ENCODE results near the gene CRY2. TPM values are rescaled to one million over a fixed set of nuclear protein-coding genes. Genes with fewer than 3 reads are reported as not detected.

CRY2 gene
- total RNA-seq, 2 experiments from 2014 or later, result 25.6 to 26.3 TPM

GRCh38 chr11:45843158-45843924, 3.9 kb upstream of the CRY2 start:
- POLR2A ChIA-PET, result no interaction called here

GRCh38 chr11:45844822-45845578, 2.3 kb upstream of the CRY2 start:
- POLR2A ChIA-PET, result interaction anchor here (0.6 kb wide), 1 partner anchor 10 kb away, joined by 4 read pairs; no protein-coding TSS in a partner anchor
- no peak overlapping the region for H3K27ac Mint-ChIP-seq

More at GRCh38 chr11:45843158-45843924, 3.9 kb upstream of the CRY2 start:
- peaks cover under 1% of the 10 kb centered on the region for H3K9me3 Mint-ChIP-seq
- H3K4me1 Mint-ChIP-seq, result peaks cover 37% of the 10 kb centered on the region
- no peaks in the 10 kb centered on the region for H3K36me3 Mint-ChIP-seq (ENCODE audit: low read depth)
- peak overlapping the region; percentile 28 for H3K27ac Mint-ChIP-seq
- CTCF ChIA-PET, result interaction anchor here (0.5 to 2.2 kb wide), 11 partner anchors 10 to 163 kb away, joined by 3 to 10 read pairs (median 4); partner anchors contain the start of genes PEX16 and SLC35C1
- H3K4me3 Mint-ChIP-seq, result no peak overlapping the region
- peak; percentile 94 for DNase-seq
- H3K27me3 Mint-ChIP-seq, result peaks cover 15% of the 10 kb centered on the region

GRCh38 chr11:45846174-45846675, 1.1 kb upstream of the CRY2 start:
- Mint-ChIP-seq H3K4me1 (peaks cover 56% of the 10 kb centered on the region), H3K9me3 (no peaks in the 10 kb centered on the region), H3K4me3 (no peak overlapping the region), H3K27me3 (peaks cover 12% of the 10 kb centered on the region), H3K27ac (peak overlapping the region; percentile 94), H3K36me3 (ENCODE audit: low read depth) (no peaks in the 10 kb centered on the region)
- POLR2A ChIA-PET, result interaction anchor here (1.3 kb wide), 1 partner anchor 41 kb away, joined by 8 read pairs; the partner anchor contains the start of gene SLC35C1
- DNase-seq, result no peak
- CTCF ChIA-PET, result interaction anchor here (1.0 to 2.5 kb wide), 4 partner anchors 12 to 75 kb away, joined by 3 to 8 read pairs (median 4); no protein-coding TSS in a partner anchor

More at GRCh38 chr11:45844822-45845578, 2.3 kb upstream of the CRY2 start:
- no peak for DNase-seq
- no peak overlapping the region for H3K4me3 Mint-ChIP-seq
- peaks cover 48% of the 10 kb centered on the region for H3K4me1 Mint-ChIP-seq
- peaks cover 15% of the 10 kb centered on the region for H3K27me3 Mint-ChIP-seq
- no peaks in the 10 kb centered on the region for H3K9me3 Mint-ChIP-seq
- H3K36me3 Mint-ChIP-seq (ENCODE audit: low read depth), result no peaks in the 10 kb centered on the region
- CTCF ChIA-PET, result interaction anchor here (0.6 to 1.2 kb wide), 3 partner anchors 10 to 1421 kb away, joined by 3 to 6 read pairs (median 4); no protein-coding TSS in a partner anchor

- Mint-ChIP-seq H3K27ac (peak overlapping the region; percentile 94), H3K9me3 (no peaks in the 10 kb centered on the region), H3K4me1 (peaks cover 50% of the 10 kb centered on the region), H3K4me3 (peak overlapping the region; percentile 79), H3K36me3 (ENCODE audit: low read depth) (no peaks in the 10 kb centered on the region), H3K27me3 (peaks cover 9% of the 10 kb centered on the region)
- peak; percentile 71 for DNase-seq
- ChIA-PET CTCF (interaction anchor here (0.5 to 2.5 kb wide), 2 partner anchors 10 to 130 kb away, joined by 3 to 8 read pairs; no protein-coding TSS in a partner anchor), POLR2A (no interaction called here)
Measured at GRCh38 chr11:45847911-45848316, 639 bp downstream of the CRY2 start.

- H3K9me3 Mint-ChIP-seq, result no peaks in the 10 kb centered on the region
- H3K4me3 Mint-ChIP-seq, result peak overlapping the region; percentile 79
- ChIA-PET POLR2A (no interaction called here), CTCF (interaction anchor here (0.5 to 2.5 kb wide), 2 partner anchors 10 to 129 kb away, joined by 3 to 8 read pairs; no protein-coding TSS in a partner anchor)
- no peaks in the 10 kb centered on the region for H3K36me3 Mint-ChIP-seq (ENCODE audit: low read depth)
- DNase-seq, result no peak
- H3K27me3 Mint-ChIP-seq, result peaks cover 9% of the 10 kb centered on the region
- peak overlapping the region; percentile 70 for H3K27ac Mint-ChIP-seq
- peaks cover 43% of the 10 kb centered on the region for H3K4me1 Mint-ChIP-seq
Measured at GRCh38 chr11:45848654-45849081, 1.4 kb downstream of the CRY2 start.

GRCh38 chr11:45850446-45850845, 3.2 kb downstream of the CRY2 start:
- Mint-ChIP-seq H3K4me1 (peaks cover 36% of the 10 kb centered on the region), H3K9me3 (no peaks in the 10 kb centered on the region), H3K36me3 (ENCODE audit: low read depth) (no peaks in the 10 kb centered on the region), H3K27ac (no peak overlapping the region), H3K27me3 (peaks cover 5% of the 10 kb centered on the region), H3K4me3 (no peak overlapping the region)
- no peak for DNase-seq
- POLR2A ChIA-PET, result no interaction called here
- CTCF ChIA-PET, result interaction anchor here (1.3 to 1.4 kb wide), 2 partner anchors 10 to 27 kb away, joined by 3 read pairs; no protein-coding TSS in a partner anchor

- POLR2A ChIA-PET, result no interaction called here
- no peak overlapping the region for H3K27ac Mint-ChIP-seq
- H3K4me1 Mint-ChIP-seq, result peaks cover 32% of the 10 kb centered on the region
- DNase-seq, result no peak
- no peak overlapping the region for H3K4me3 Mint-ChIP-seq
- H3K27me3 Mint-ChIP-seq, result no peaks in the 10 kb centered on the region
- H3K36me3 Mint-ChIP-seq (ENCODE audit: low read depth), result peaks cover 3% of the 10 kb centered on the region
- no peaks in the 10 kb centered on the region for H3K9me3 Mint-ChIP-seq
- CTCF ChIA-PET, result interaction anchor here (1.4 kb wide), 1 partner anchor 10 kb away, joined by 3 read pairs; no protein-coding TSS in a partner anchor
Measured at GRCh38 chr11:45851228-45851627, 4.0 kb downstream of the CRY2 start.

- no peak overlapping the region for H3K27ac Mint-ChIP-seq
- H3K4me3 Mint-ChIP-seq, result no peak overlapping the region
- H3K9me3 Mint-ChIP-seq, result no peaks in the 10 kb centered on the region
- H3K27me3 Mint-ChIP-seq, result no peaks in the 10 kb centered on the region
- peaks cover 23% of the 10 kb centered on the region for H3K4me1 Mint-ChIP-seq
- DNase-seq, result no peak
- peaks cover 3% of the 10 kb centered on the region for H3K36me3 Mint-ChIP-seq (ENCODE audit: low read depth)
- POLR2A ChIA-PET, result no interaction called here
- CTCF ChIA-PET, result no interaction called here
Measured at GRCh38 chr11:45852018-45852711, 4.9 kb downstream of the CRY2 start.

GRCh38 chr11:45852712-45853101, 5.4 kb downstream of the CRY2 start:
- CTCF ChIA-PET, result no interaction called here
- no peak for DNase-seq
- POLR2A ChIA-PET, result no interaction called here

GRCh38 chr11:45853332-45854219, 6.3 kb downstream of the CRY2 start:
- CTCF ChIA-PET, result no interaction called here

More at GRCh38 chr11:45852712-45853101, 5.4 kb downstream of the CRY2 start:
- Mint-ChIP-seq H3K4me1 (peaks cover 23% of the 10 kb centered on the region), H3K27ac (no peak overlapping the region), H3K27me3 (no peaks in the 10 kb centered on the region), H3K9me3 (no peaks in the 10 kb centered on the region), H3K4me3 (no peak overlapping the region), H3K36me3 (ENCODE audit: low read depth) (peaks cover 3% of the 10 kb centered on the region)

GRCh38 chr11:45855308-45855707, 8.0 kb downstream of the CRY2 start:
- peaks cover 5% of the 10 kb centered on the region for H3K4me1 Mint-ChIP-seq
- ChIA-PET POLR2A (no interaction called here), CTCF (no interaction called here)
- H3K4me3 Mint-ChIP-seq, result no peak overlapping the region
- H3K9me3 Mint-ChIP-seq, result no peaks in the 10 kb centered on the region
- no peaks in the 10 kb centered on the region for H3K27me3 Mint-ChIP-seq
- peaks cover 8% of the 10 kb centered on the region for H3K36me3 Mint-ChIP-seq (ENCODE audit: low read depth)
- H3K27ac Mint-ChIP-seq, result no peak overlapping the region
- DNase-seq, result no peak

More at GRCh38 chr11:45853332-45854219, 6.3 kb downstream of the CRY2 start:
- H3K27me3 Mint-ChIP-seq, result no peaks in the 10 kb centered on the region
- H3K4me3 Mint-ChIP-seq, result no peak overlapping the region
- POLR2A ChIA-PET, result no interaction called here
- DNase-seq, result no peak
- H3K36me3 Mint-ChIP-seq (ENCODE audit: low read depth), result peaks cover 6% of the 10 kb centered on the region
- peak overlapping the region; percentile 37 for H3K27ac Mint-ChIP-seq
- H3K4me1 Mint-ChIP-seq, result peaks cover 16% of the 10 kb centered on the region
- no peaks in the 10 kb centered on the region for H3K9me3 Mint-ChIP-seq

Data from activated CD4-positive, alpha-beta T cell treated with anti-CD3 and anti-CD28 coated beads, Interleukin-2, amount 10 ng/mL, durations not matched to agents 7 days and 5 days (primary cell).